ENCODE measurements around the gene ALDH3B1.
"Not testable (repeated sequence)": the region's sequence is repeated elsewhere in the genome, so short reads cannot be mapped to it uniquely, and the experiment has no call there.

Gene ALDH3B1, protein sequence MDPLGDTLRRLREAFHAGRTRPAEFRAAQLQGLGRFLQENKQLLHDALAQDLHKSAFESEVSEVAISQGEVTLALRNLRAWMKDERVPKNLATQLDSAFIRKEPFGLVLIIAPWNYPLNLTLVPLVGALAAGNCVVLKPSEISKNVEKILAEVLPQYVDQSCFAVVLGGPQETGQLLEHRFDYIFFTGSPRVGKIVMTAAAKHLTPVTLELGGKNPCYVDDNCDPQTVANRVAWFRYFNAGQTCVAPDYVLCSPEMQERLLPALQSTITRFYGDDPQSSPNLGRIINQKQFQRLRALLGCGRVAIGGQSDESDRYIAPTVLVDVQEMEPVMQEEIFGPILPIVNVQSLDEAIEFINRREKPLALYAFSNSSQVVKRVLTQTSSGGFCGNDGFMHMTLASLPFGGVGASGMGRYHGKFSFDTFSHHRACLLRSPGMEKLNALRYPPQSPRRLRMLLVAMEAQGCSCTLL

GRCh38 chr11:68010090-68011041 is at the start of gene ALDH3B1:
Gene ALDH3B1 (plus strand): TSS chr11:68010327. CDS start chr11:68015298, 4,971 bp downstream.
- no peak for FAIRE-seq

DNA sequence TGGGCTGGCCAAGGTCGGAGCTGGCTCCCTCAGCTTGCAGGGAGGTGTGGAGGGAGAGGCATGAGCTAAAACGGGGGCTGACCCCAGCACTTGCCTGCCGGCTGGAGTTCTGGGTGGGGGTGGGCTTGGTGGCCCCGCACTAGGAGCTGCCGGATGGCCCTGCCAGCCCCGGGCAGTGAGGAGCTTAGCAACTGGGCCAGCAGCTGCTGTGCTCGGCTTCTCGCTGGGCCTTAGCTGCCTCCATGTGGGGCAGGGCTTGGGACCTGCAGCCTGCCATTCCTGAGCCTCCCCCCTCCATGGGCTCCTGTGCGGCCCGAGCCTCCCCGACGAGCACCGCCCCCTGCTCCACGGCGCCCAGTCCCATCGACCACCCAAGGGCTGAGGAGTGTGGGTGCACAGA is 46.9 kb upstream of the ALDH3B1 start:
- not testable (repeated sequence) for FAIRE-seq

- FAIRE-seq, result not testable (repeated sequence)
Measured at GRCh38 chr11:67963879-67964278, 46.2 kb upstream of the ALDH3B1 start.

GRCh38 chr11:67964746-67965145 is 45.4 kb upstream of the ALDH3B1 start:
- not testable (repeated sequence) for FAIRE-seq

DNA sequence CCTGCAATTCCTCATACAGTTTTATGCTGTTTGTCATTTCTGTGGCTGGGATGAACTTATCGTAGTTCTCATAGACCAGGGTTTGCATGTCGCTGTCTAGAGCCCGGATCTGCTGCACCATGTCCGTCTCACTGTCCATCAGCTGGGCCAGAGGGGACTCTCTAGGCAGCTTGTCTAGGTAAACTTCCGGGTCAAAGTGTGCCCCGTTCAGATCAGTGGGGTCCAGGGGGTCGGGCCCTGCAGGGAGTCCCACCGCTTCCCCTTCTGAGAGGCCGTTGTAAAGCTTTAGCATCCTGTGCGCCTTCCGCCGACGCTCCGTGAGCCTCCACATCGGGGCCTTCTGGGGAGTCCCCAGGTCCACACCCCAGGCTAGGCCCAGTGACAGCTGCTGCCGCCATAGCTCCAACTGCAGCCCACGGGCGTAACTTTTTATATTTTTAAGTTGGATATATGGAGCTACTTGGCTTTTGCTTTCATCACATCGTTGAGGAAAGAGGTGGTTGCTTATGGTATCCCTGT is 44.2 kb upstream of the ALDH3B1 start:
- FAIRE-seq, result not testable (repeated sequence)

DNA sequence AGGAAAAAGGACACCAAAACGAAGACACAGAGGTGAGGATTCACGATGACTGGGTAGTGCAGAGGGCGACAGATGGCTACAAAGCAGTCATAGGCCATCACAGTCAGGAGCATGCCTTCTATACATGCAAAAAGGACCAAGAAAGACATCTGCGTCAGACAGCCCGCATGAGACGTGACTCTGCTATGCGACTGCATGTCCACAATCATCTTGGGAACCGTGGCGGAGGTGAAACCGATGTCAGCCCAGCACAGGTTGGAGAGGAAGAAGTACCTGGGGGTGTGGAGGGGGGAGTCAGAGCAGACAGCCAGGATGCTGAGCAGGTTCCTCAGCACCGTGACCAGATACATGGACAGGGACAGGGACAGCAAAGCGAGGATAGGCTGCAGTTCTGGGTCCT is 35.4 kb upstream of the ALDH3B1 start:
- not testable (repeated sequence) for FAIRE-seq

GRCh38 chr11:67978766-67979418 is 31.2 kb upstream of the ALDH3B1 start:
- FAIRE-seq, result not testable (repeated sequence)

DNA sequence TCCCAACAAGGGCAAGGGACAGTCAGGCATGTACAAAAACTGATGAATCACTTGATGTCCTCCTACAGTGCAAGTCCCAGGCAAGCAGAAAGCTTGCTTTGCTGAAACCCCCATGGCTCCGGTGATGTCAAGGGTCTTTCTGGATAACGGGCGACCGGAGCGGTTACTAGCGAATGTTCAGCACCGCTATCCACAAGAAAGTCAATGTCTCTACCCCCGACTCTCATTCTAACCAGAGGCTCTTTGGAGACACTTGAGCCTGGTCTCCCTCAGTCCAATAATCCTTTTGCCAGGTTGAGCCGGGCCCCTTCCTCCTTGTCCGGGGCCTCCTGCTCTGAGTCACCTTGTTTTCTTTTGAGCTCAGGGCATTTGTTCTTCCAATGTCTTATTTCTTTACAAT is 28.9 kb upstream of the ALDH3B1 start:
- not testable (repeated sequence) for FAIRE-seq

- not testable (repeated sequence) for FAIRE-seq
Measured at GRCh38 chr11:67982255-67982857, 27.8 kb upstream of the ALDH3B1 start.

DNA sequence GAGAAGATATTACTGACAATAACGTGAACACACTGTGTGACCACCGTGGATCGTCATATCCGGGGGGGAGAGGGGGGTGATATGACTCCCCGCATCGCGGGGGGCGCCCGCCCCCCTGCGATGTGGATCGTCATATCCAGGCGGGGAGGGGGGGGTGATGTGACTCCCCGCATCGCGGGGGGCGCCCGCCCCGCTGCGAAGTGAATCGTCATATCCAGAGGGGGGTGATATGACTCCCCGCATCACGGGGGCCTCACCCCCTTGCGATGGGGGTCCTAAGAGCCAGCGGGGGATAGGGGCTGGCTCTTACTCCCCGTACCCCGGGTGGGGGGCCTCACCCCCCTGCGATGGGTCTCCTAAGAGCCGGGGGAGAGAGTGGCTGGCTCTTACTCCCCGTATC is 26.2 kb upstream of the ALDH3B1 start:
- FAIRE-seq, result no peak

- not testable (repeated sequence) for FAIRE-seq
Measured at GRCh38 chr11:67985302-67985701, 24.8 kb upstream of the ALDH3B1 start.

- not testable (repeated sequence) for FAIRE-seq
Measured at GRCh38 chr11:67990546-67991346, 19.4 kb upstream of the ALDH3B1 start.

- FAIRE-seq, result not testable (repeated sequence)
Measured at GRCh38 chr11:67991347-67992121, 18.6 kb upstream of the ALDH3B1 start.

DNA sequence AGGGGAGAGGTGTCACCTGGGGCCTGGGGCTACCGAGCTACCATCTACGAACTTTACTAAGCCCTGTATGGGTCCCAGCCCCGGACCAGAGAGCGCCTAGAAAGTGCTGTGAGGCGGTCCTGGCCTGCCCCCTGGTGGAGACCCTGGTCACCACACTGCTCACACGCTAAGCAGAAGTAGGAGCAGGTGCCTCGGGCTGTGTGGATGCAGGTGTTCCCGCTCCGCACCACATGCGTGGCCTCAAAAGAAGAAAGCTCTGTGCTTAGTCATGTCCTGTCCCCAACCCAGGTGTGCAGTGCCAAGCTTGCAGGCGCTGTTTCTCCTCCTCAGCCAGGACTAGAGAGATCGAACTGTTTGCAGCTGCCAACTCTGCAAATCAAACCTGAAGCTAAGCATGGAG is 16.3 kb upstream of the ALDH3B1 start:
- FAIRE-seq, result not testable (repeated sequence)

DNA sequence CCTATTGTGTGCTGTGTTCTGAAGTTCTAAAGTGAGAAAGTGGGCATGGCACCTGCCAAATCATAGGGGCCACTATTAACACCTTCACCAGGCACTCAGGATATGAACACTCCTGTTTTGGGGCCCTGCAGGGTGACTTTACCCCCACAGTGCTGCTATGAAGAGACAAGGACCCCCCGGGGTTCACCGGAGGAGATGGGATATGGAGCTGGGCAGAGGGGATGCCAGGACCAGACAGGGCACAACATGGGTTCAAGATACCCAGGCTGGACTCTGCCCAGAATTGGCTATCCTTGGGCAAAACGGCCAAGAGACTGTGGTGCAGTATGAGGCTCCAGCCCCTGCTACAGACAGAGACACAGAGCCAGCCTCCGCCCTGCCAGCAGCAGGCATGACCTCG is 15.7 kb upstream of the ALDH3B1 start:
- not testable (repeated sequence) for FAIRE-seq

GRCh38 chr11:67995129-67995528 is 15.0 kb upstream of the ALDH3B1 start:
- FAIRE-seq, result not testable (repeated sequence)

- not testable (repeated sequence) for FAIRE-seq
Measured at GRCh38 chr11:67995579-67995978, 14.5 kb upstream of the ALDH3B1 start.

- FAIRE-seq, result no peak
Measured at GRCh38 chr11:67996051-67996450, 14.1 kb upstream of the ALDH3B1 start.

- no peak for FAIRE-seq
Measured at GRCh38 chr11:67996622-67997474, 13.3 kb upstream of the ALDH3B1 start.
